IPS DF 19.7 (cell line): ENCODE measurements around the gene GRM4.

Source experiments
- DNase-seq: peaks from one replicate; pipeline ENCODE4 v3.0.0-alpha.2; 2013; ENCODE audit warnings: low read depth, low spot score

GRM4 gene

GRCh38 chr6:33995309-33996119 is 150.4 kb downstream of the GRM4 start:
- no peak for DNase-seq

- DNase-seq, result no peak
Observed at GRCh38 chr6:33994472-33995308, 151.2 kb downstream of the GRM4 start.

GRCh38 chr6:33993653-33994471 is 152.0 kb downstream of the GRM4 start:
- no peak for DNase-seq

- DNase-seq, result no peak
Observed at GRCh38 chr6:33993091-33993490, 152.8 kb downstream of the GRM4 start.

GRCh38 chr6:33992191-33992590 is 153.7 kb downstream of the GRM4 start:
- no peak for DNase-seq

- DNase-seq, result no peak
Observed at GRCh38 chr6:33991610-33992009, 154.3 kb downstream of the GRM4 start.

- DNase-seq, result no peak
Observed at GRCh38 chr6:33990061-33990541, 155.8 kb downstream of the GRM4 start.

GRCh38 chr6:33989016-33989854 is 156.7 kb downstream of the GRM4 start:
- no peak for DNase-seq

GRCh38 chr6:33988121-33989015 is 157.5 kb downstream of the GRM4 start:
- no peak for DNase-seq

GRCh38 chr6:33987531-33988021 is 158.3 kb downstream of the GRM4 start:
- DNase-seq, result no peak

GRCh38 chr6:33985947-33986346 is 159.9 kb downstream of the GRM4 start:
- no peak for DNase-seq

- DNase-seq, result no peak
Observed at GRCh38 chr6:33985313-33985751, 160.6 kb downstream of the GRM4 start.

- no peak for DNase-seq
Observed at GRCh38 chr6:33984466-33985312, 161.2 kb downstream of the GRM4 start.

- no peak for DNase-seq
Observed at GRCh38 chr6:33983721-33984465, 162.0 kb downstream of the GRM4 start.

- no peak for DNase-seq
Observed at GRCh38 chr6:33983109-33983716, 162.7 kb downstream of the GRM4 start.

GRCh38 chr6:33981861-33982260 is 164.0 kb downstream of the GRM4 start:
- no peak for DNase-seq

GRCh38 chr6:33981421-33981820 is 164.5 kb downstream of the GRM4 start:
- DNase-seq, result no peak
